ENCODE data around the gene AANAT. TPM values are rescaled to one million over a fixed set of nuclear protein-coding genes. Genes with fewer than 3 reads are reported as not detected.

AANAT gene
- total RNA-seq, 4 donors from 2014 or later: not detected

DNA sequence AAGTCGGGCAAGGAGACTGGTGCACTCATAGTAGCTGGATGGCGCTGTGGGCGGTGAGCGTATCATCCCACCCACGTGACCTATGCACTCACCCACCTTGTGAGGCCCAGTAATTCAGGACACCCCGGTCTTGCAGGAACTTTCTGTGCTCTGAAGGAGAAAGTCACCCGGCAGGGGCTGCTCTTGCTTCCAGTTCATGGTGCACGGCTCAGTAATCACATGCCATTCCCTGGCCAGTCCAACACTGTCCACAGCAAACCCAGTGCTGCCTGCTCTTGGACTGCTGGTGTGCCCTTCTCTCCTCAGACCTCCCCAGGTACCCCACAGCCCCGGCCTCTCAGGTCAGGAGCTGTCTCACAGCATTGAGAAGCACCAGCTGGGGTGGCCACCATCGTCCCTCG lies 50.2 kb downstream of the AANAT start:
- intact Hi-C loops (cut with DNase I; ENCODE audit: low total_unique reads): no loop called here
- in situ Hi-C loops (cut with MboI; ENCODE audit: low pct_ligation_motif_present in 1 of 4, low pct_unique_long_range_greater_than_20kb in 1 of 4, low sequenced_read_pairs in 3 of 4): loop anchor here in 2 of 4 donors (10.0 kb wide), 1 partner anchor 53 kb away; the partner anchor contains the start of gene AANAT (in 2 of the 2)
- Histone ChIP-seq H3K4me1 (peaks cover 0 to 9% (median 4%) of the 10 kb centered on the region in 4 donors), H3K9me3 (no peaks in the 10 kb centered on the region), H3K27me3 (peaks cover 9% of the 10 kb centered on the region), H3K4me3 (no peak overlapping the region), H3K27ac (no peak overlapping the region), H3K36me3 (no peaks in the 10 kb centered on the region)
- 80 to 82% methylated on average over 2 to 10 of the region's 11 CpGs for WGBS, 2 donors (ENCODE audit: low coverage in 1 of 2)
- no peak for TF ChIP-seq POLR2AphosphoS5 (IDR thresholded peaks at IDR 0.05)
- TF ChIP-seq, protein P1, sequence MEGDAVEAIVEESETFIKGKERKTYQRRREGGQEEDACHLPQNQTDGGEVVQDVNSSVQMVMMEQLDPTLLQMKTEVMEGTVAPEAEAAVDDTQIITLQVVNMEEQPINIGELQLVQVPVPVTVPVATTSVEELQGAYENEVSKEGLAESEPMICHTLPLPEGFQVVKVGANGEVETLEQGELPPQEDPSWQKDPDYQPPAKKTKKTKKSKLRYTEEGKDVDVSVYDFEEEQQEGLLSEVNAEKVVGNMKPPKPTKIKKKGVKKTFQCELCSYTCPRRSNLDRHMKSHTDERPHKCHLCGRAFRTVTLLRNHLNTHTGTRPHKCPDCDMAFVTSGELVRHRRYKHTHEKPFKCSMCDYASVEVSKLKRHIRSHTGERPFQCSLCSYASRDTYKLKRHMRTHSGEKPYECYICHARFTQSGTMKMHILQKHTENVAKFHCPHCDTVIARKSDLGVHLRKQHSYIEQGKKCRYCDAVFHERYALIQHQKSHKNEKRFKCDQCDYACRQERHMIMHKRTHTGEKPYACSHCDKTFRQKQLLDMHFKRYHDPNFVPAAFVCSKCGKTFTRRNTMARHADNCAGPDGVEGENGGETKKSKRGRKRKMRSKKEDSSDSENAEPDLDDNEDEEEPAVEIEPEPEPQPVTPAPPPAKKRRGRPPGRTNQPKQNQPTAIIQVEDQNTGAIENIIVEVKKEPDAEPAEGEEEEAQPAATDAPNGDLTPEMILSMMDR (IDR thresholded peaks at IDR 0.05): no peak
- TF ChIP-seq EP300 (IDR thresholded peaks at IDR 0.05; ENCODE audit: low read depth): no peak
- TF ChIP-seq POLR2A (IDR thresholded peaks at IDR 0.05): no peak
- no peak for DNase-seq

- no peak for DNase-seq
- Histone ChIP-seq H3K4me1 (peaks cover 4 to 18% (median 7%) of the 10 kb centered on the region in 4 donors), H3K4me3 (no peak overlapping the region), H3K9me3 (no peaks in the 10 kb centered on the region), H3K36me3 (no peaks in the 10 kb centered on the region), H3K27me3 (peaks cover 13% of the 10 kb centered on the region), H3K27ac (no peak overlapping the region)
- 63 to 77% methylated on average over 5 to 14 of the region's 15 CpGs for WGBS, 2 donors (ENCODE audit: low coverage in 1 of 2)
- intact Hi-C loops (cut with DNase I; ENCODE audit: low total_unique reads) (no loop called here), in situ Hi-C loops (cut with MboI; ENCODE audit: low pct_ligation_motif_present in 1 of 4, low pct_unique_long_range_greater_than_20kb in 1 of 4, low sequenced_read_pairs in 3 of 4) (loop anchor here in 2 of 4 donors (10.0 kb wide), 1 partner anchor 55 kb away; the partner anchor contains the start of gene AANAT (in 2 of the 2))
- no peak for TF ChIP-seq POLR2AphosphoS5 (IDR thresholded peaks at IDR 0.05)
- TF ChIP-seq, protein P1 (IDR thresholded peaks at IDR 0.05): no peak
- no peak for TF ChIP-seq EP300 (IDR thresholded peaks at IDR 0.05; ENCODE audit: low read depth)
- no peak for TF ChIP-seq POLR2A (IDR thresholded peaks at IDR 0.05)
Observed at GRCh38 chr17:76519048-76519966, 51.9 kb downstream of the AANAT start.

Other genes with a start within 250 kb of the AANAT start
- gene RNF157, start 227.1 kb upstream of the AANAT start, total RNA-seq: 100 to 1,000 TPM in 1 of 4 donors, 10 to 100 TPM in 3; 32.5 to 164 (median 54.8) TPM
- 10 to 100 TPM; 25.5 to 51.2 (median 34.5) TPM for gene UBALD2, start 202.3 kb upstream of the AANAT start, total RNA-seq
- gene QRICH2, start 159.3 kb upstream of the AANAT start, total RNA-seq: 1 to 10 TPM; 1.6 to 2.6 (median 2.0) TPM
- gene PRPSAP1, start 113.7 kb upstream of the AANAT start, total RNA-seq: 100 to 1,000 TPM in 2 of 4 donors, 10 to 100 TPM in 2; 50.1 to 147 (median 96.7) TPM
- 10 to 100 TPM in 1 of 4 donors, 1 to 10 TPM in 2, not detected in 1; 4.2 to 16.1 (median 6.8) TPM for gene SPHK1, start 83.0 kb upstream of the AANAT start, total RNA-seq
- gene UBE2O, start 14.5 kb upstream of the AANAT start, total RNA-seq: 10 to 100 TPM in 3 of 4 donors, 1 to 10 TPM in 1; 9.8 to 28.8 (median 15.9) TPM
- 10 to 100 TPM; 11.3 to 47.4 (median 23.2) TPM for gene RHBDF2, start 33.8 kb downstream of the AANAT start, total RNA-seq
- gene CYGB, start 70.1 kb downstream of the AANAT start, total RNA-seq: 10 to 100 TPM in 2 of 4 donors, 1 to 10 TPM in 2; 7.5 to 20.1 (median 11.3) TPM
- gene PRCD, start 72.4 kb downstream of the AANAT start, total RNA-seq: 1 to 10 TPM in 1 of 4 donors, under 1 TPM in 1, not detected in 2; 0.64 to 6.8 TPM
- 1 to 10 TPM in 3 of 4 donors, not detected in 1; 1.4 to 4.4 (median 1.6) TPM for gene ST6GALNAC2, start 118.3 kb downstream of the AANAT start, total RNA-seq
- 100 to 1,000 TPM; 121 to 281 (median 182) TPM for gene ST6GALNAC1, start 176.2 kb downstream of the AANAT start, total RNA-seq
- 100 to 1,000 TPM in 1 of 4 donors, 10 to 100 TPM in 3; 31.0 to 633 (median 52.5) TPM for gene MXRA7, start 243.4 kb downstream of the AANAT start, total RNA-seq

All from transverse colon (tissue), 4 donors.